Neuronal stem cell (in vitro differentiated cells): ENCODE data around the gene SPOCK1.

Experiments used
- DNase-seq: peaks from one replicate; pipeline ENCODE4 v3.0.0-alpha.2; 2013; ENCODE audit warnings: low spot score
- H2AFZ ChIP-seq: one replicate; pipeline ENCODE4 v1.6.1; 2013; ENCODE audit warnings: mild to moderate bottlenecking, low read length, inconsistent platforms
- H2AK5ac ChIP-seq: 2 replicates; pipeline ENCODE4 v1.6.1; 2013; ENCODE audit warnings: low read depth, mild to moderate bottlenecking, inconsistent platforms, low read length, moderate library complexity, mixed read lengths
- H2BK120ac ChIP-seq: 2 replicates; pipeline ENCODE4 v1.6.1; 2013; ENCODE audit warnings: low read depth, mild to moderate bottlenecking, inconsistent platforms, low read length, moderate library complexity, mixed read lengths
- H2BK12ac ChIP-seq: one replicate; pipeline ENCODE4 v1.6.1; 2013; ENCODE audit warnings: low read length, inconsistent platforms
- H2BK15ac ChIP-seq: 2 replicates; pipeline ENCODE4 v1.6.1; 2013; ENCODE audit warnings: mild to moderate bottlenecking, low read length, inconsistent platforms, mixed read lengths
- H2BK5ac ChIP-seq: one replicate; pipeline ENCODE4 v1.6.1; 2013; ENCODE audit warnings: inconsistent platforms, mild to moderate bottlenecking, low read length, moderate library complexity
- H3K14ac ChIP-seq: one replicate; pipeline ENCODE4 v1.6.1; 2013; ENCODE audit warnings: low read length, inconsistent platforms
- H3K18ac ChIP-seq: 2 replicates; pipeline ENCODE4 v1.6.1; 2013; ENCODE audit warnings: low read length, inconsistent platforms
- H3K23ac ChIP-seq: 2 replicates; pipeline ENCODE4 v1.6.1; 2013; ENCODE audit warnings: low read depth, mild to moderate bottlenecking, mixed read lengths, low read length, inconsistent platforms; ENCODE audit not compliant: poor library complexity
- H3K27ac ChIP-seq: replicated peaks from 3 replicates; pipeline ENCODE4 v1.5.1; 2013; ENCODE audit warnings: low read length, inconsistent platforms
- H3K27me3 ChIP-seq, 3 experiments: 2 replicates each; pipeline ENCODE4 v1.6.1; 2013; ENCODE audit warnings: low read length in 3 of 3, mild to moderate bottlenecking in 2 of 3, inconsistent platforms in 1 of 3, low read depth in 1 of 3, mixed read lengths in 1 of 3, moderate library complexity in 1 of 3; ENCODE audit not compliant: control insufficient read depth in 3 of 3, insufficient read depth in 3 of 3
- H3K36me3 ChIP-seq, 2 donors: replicated peaks in 1 of 2; 2 replicates each; pipeline ENCODE4 v1.6.1; 2013; ENCODE audit warnings: low read length in 2 of 2; ENCODE audit not compliant: control insufficient read depth in 2 of 2, insufficient read depth in 2 of 2
- H3K4ac ChIP-seq: 2 replicates; pipeline ENCODE4 v1.6.1; 2013; ENCODE audit warnings: inconsistent platforms, mild to moderate bottlenecking, low read length, moderate library complexity
- H3K4me1 ChIP-seq, 2 donors: 1 replicate in 1 of 2; 2 replicates in 1 of 2; pipeline ENCODE4 v1.6.1; 2013; ENCODE audit warnings: low read length in 2 of 2, low read depth in 1 of 2; ENCODE audit not compliant: control insufficient read depth in 2 of 2, insufficient read depth in 1 of 2
- H3K4me2 ChIP-seq: one replicate; pipeline ENCODE4 v1.6.1; 2013; ENCODE audit warnings: mild to moderate bottlenecking, low read length, inconsistent platforms; ENCODE audit not compliant: insufficient read depth, poor library complexity, severe bottlenecking
- H3K4me3 ChIP-seq, 2 donors: 2 replicates each; pipeline ENCODE4 v1.5.1; 2013; ENCODE audit warnings: low read length in 2 of 2, mild to moderate bottlenecking in 2 of 2, inconsistent platforms in 1 of 2, moderate library complexity in 1 of 2
- H3K79me1 ChIP-seq: one replicate; pipeline ENCODE4 v1.6.1; 2013; ENCODE audit warnings: low read depth, mild to moderate bottlenecking, inconsistent platforms, low read length, moderate library complexity
- H3K9ac ChIP-seq: one replicate; pipeline ENCODE4 v1.6.1; 2013; ENCODE audit warnings: mild to moderate bottlenecking, low read depth, low read length, inconsistent platforms; ENCODE audit not compliant: poor library complexity
- H3K9me3 ChIP-seq, 2 donors: replicated peaks in 1 of 2; 2 replicates each; pipeline versions ENCODE3 to v1.6.1; 2013; ENCODE audit warnings: low read length in 2 of 2, mild to moderate bottlenecking in 2 of 2, inconsistent platforms in 1 of 2, low read depth in 1 of 2, mixed read lengths in 1 of 2, moderate library complexity in 1 of 2; ENCODE audit not compliant: control insufficient read depth in 2 of 2, insufficient read depth in 1 of 2
- H4K8ac ChIP-seq: one replicate; pipeline ENCODE4 v1.6.1; 2013; ENCODE audit warnings: low read depth, mild to moderate bottlenecking, inconsistent platforms, low read length, moderate library complexity
- H4K91ac ChIP-seq: one replicate; pipeline ENCODE4 v1.6.1; 2013; ENCODE audit warnings: low read length, low read depth, mild to moderate bottlenecking, inconsistent platforms; ENCODE audit not compliant: poor library complexity
- WGBS, 2 donors: extraction: QIAGEN DNeasy Blood & Tissue Kit; methylation state at CpG; one replicate each; pipeline ENCODE4 v1.1.7; 2013; ENCODE audit warnings: missing lambda C conversion rate in 2 of 2, mixed read lengths in 1 of 2; ENCODE audit not compliant: insufficient read length in 2 of 2, insufficient replicate concordance in 1 of 2; ENCODE audit errors: extremely low coverage in 2 of 2; 5-methylcytosine and 5-hydroxymethylcytosine counted together

Gene SPOCK1

DNA sequence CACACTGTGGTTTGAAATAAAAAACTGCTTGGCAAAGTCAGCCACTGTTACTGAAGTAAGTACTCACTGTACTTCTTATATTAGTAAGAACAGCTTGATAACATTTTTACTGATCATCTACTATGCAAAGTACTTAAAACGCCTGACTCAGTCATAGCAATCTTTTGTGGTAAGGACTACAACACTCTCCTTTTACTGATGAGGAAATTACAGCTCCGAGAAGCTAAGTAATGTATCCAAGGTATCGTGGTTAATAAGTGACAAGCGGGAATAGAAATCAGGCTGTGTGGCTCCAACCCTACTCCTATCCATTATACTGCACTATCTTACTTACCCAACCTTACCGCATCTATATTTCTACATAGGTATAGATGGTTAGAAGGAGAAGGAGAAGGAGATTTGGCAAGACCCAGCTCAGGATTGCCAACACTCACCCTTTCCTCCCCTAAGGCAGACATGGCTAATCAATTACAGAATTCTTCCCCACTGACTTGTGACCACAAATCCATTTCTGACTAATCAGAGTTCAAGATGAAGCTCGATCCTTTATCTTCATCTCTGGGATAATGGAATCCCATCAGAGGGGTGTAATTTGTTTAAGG lies 281.4 kb downstream of the SPOCK1 start:
- Histone ChIP-seq H3K27ac (no peak overlapping the region), H3K79me1 (no peaks in the 10 kb centered on the region), H3K4me3 (no peak overlapping the region), H2AK5ac (no peak overlapping the region), H3K4me1 (peaks cover 1 to 3% of the 10 kb centered on the region in 2 donors), H3K9me3 (no peaks in the 10 kb centered on the region), H3K36me3 (no peaks in the 10 kb centered on the region), H3K14ac (no peak overlapping the region), H3K4ac (no peak overlapping the region), H4K91ac (no peak overlapping the region), H3K18ac (no peak overlapping the region), H2BK15ac (no peak overlapping the region), H2BK120ac (no peak overlapping the region), H4K8ac (no peak overlapping the region), H3K27me3 (no peaks in the 10 kb centered on the region), H3K23ac (no peak overlapping the region), H2BK12ac (no peak overlapping the region), H3K9ac (no peak overlapping the region), H3K4me2 (no peak overlapping the region), H2BK5ac (no peak overlapping the region), H2AFZ (no peak overlapping the region)
- WGBS, 2 donors = no CpG with 5 or more reads among the region's 6 CpGs
- no peak for DNase-seq

DNA sequence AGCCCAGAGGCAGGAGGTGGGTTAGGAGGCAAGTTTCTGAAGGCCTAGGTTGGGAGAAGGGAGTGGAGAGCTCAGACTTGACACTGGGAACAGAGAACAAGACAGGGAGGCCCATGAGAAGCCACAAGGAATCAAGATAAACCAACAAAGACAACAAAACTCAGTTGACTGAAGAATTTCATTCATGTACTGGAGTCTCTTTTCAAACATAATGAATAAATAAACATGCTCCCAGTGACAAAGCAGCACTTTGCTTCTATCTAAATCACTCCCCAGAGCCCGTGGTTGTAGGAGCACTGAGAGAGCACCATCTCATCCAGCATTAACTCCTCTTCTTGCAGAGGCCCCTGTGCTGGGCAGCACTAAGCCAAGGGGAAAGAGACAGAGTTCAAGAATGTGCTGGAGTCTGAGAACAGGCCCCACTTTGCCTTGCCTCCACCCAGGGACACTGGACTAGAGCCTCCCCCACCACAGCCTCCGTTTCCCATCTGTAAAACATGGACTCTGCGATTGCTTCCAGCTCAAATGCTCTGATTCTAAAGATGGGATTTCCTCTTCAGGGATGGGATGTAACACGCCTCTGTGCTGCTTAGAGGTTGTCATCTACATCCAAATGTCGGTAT lies 282.0 kb downstream of the SPOCK1 start:
- no CpG with 5 or more reads among the region's 5 CpGs for WGBS, 2 donors
- H3K79me1 ChIP-seq = no peaks in the 10 kb centered on the region

GRCh38 chr5:137215780-137216179 lies 283.3 kb downstream of the SPOCK1 start:
- Histone ChIP-seq H2AFZ (no peak overlapping the region), H2BK5ac (no peak overlapping the region), H3K27ac (no peak overlapping the region), H3K9ac (no peak overlapping the region), H3K79me1 (no peaks in the 10 kb centered on the region), H3K4ac (no peak overlapping the region), H2AK5ac (no peak overlapping the region), H3K18ac (no peak overlapping the region), H3K27me3 (no peaks in the 10 kb centered on the region), H2BK12ac (no peak overlapping the region), H2BK120ac (no peak overlapping the region), H3K4me2 (no peak overlapping the region), H3K36me3 (no peaks in the 10 kb centered on the region), H3K9me3 (no peaks in the 10 kb centered on the region), H4K8ac (no peak overlapping the region), H3K23ac (no peak overlapping the region), H3K4me3 (no peak overlapping the region), H2BK15ac (no peak overlapping the region), H3K4me1 (peaks cover 2 to 7% of the 10 kb centered on the region in 2 donors), H4K91ac (no peak overlapping the region), H3K14ac (no peak overlapping the region)
- WGBS, 2 donors = no CpG with 5 or more reads among the region's 2 CpGs
- no peak for DNase-seq

More for the DNA sequence above, 282.0 kb downstream of the SPOCK1 start:
- no peak overlapping the region for H3K18ac ChIP-seq
- H2AK5ac ChIP-seq = no peak overlapping the region
- peaks cover 2 to 7% of the 10 kb centered on the region in 2 donors for H3K4me1 ChIP-seq
- no peak overlapping the region for H3K27ac ChIP-seq
- no peak overlapping the region for H3K14ac ChIP-seq
- H2AFZ ChIP-seq = no peak overlapping the region
- H3K9me3 ChIP-seq = no peaks in the 10 kb centered on the region
- H3K27me3 ChIP-seq = no peaks in the 10 kb centered on the region
- H3K4me3 ChIP-seq = no peak overlapping the region
- DNase-seq = no peak
- no peak overlapping the region for H4K8ac ChIP-seq
- H2BK12ac ChIP-seq = no peak overlapping the region
- no peak overlapping the region for H2BK15ac ChIP-seq
- H2BK120ac ChIP-seq = no peak overlapping the region
- H3K23ac ChIP-seq = no peak overlapping the region
- no peaks in the 10 kb centered on the region for H3K36me3 ChIP-seq
- H4K91ac ChIP-seq = no peak overlapping the region
- no peak overlapping the region for H3K4me2 ChIP-seq
- no peak overlapping the region for H3K9ac ChIP-seq
- no peak overlapping the region for H3K4ac ChIP-seq
- no peak overlapping the region for H2BK5ac ChIP-seq

- no CpG with 5 or more reads among the region's 1 CpG for WGBS, 2 donors
- Histone ChIP-seq H3K23ac (no peak overlapping the region), H2BK15ac (no peak overlapping the region), H3K79me1 (no peaks in the 10 kb centered on the region), H3K4me3 (no peak overlapping the region), H2AK5ac (no peak overlapping the region), H2BK120ac (no peak overlapping the region), H3K9me3 (no peaks in the 10 kb centered on the region), H3K27ac (no peak overlapping the region), H3K36me3 (no peaks in the 10 kb centered on the region), H3K4ac (no peak overlapping the region), H3K18ac (no peak overlapping the region), H3K4me2 (no peak overlapping the region), H2BK12ac (no peak overlapping the region), H3K14ac (no peak overlapping the region), H3K9ac (no peak overlapping the region), H2AFZ (no peak overlapping the region), H2BK5ac (no peak overlapping the region), H3K27me3 (no peaks in the 10 kb centered on the region), H3K4me1 (peaks cover 2 to 7% of the 10 kb centered on the region in 2 donors), H4K8ac (no peak overlapping the region), H4K91ac (no peak overlapping the region)
- DNase-seq = no peak
These were observed 283.9 kb downstream of the SPOCK1 start for GRCh38 chr5:137215261-137215660.
